NCI-H2227 treated with DMSO at 0.1 percent for 48 hours (cell line): Measurements from ENCODE around the gene AUTS2.
A peak's percentile ranks its signal among the peaks of the same experiment; 100 is the strongest.

ENCODE experiments used
- DNase-seq: peaks from one replicate; lab custom pipeline; 2025; lab: John Stamatoyannopoulos, UW

Gene AUTS2

DNA sequence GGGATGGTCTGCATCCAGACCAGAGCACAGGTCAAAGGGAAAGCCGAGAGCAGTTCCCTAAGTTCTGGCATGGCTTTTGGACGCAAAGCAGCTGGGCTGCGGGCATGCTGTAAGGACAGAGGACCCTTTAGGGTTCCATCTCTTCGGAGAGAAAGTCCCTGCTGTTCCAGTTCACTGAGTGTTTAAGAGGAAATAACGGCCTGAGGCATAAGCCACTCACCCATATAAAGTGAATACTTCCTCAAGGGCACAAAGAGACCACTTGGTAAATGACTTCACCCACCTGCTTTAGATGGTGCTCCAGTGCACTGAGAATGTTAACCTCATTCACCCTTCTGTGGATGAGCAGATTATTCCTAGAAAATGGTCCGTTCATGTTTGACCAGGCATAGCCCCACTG, 946.9 kb downstream of the AUTS2 start:
- no peak for DNase-seq

DNA sequence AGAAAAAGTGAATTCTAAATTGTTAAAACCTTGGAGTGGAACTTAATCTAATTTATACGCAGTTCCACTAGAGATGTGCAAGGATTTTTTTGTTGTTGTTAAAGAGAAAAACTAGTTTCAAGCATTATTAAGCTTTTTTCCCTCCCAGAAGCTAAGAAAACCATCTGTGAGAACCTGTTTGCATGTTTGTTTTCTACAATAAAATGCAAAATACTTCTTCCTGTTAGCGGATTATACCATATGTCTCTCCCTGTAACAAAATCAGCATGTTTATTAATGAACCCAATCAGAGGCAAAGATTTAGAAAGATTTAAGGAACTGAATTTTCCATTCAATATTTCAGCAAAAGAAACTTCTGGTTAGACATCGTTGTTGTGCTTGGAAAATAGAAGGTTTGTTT, 953.9 kb downstream of the AUTS2 start:
- no peak for DNase-seq

DNA sequence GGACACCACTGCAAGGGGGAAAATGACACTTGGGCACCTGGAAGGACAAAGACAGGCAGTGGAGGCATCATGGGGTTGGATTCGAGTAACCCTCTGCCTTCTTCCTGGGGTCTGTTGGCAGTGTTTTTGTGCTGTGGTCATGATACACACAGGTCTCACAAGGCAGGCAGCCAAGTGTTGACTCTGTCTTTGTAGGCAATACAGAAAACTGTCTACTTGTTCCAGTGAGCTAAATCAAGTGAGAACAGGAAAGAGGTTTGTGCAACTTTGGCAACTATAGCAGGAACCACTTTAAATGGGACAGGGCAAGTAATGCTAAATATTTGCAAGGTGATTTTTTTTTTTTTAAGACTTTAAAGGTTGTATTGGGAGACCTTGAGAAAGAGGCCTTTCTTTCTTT, 955.1 kb downstream of the AUTS2 start:
- DNase-seq, result no peak

DNA sequence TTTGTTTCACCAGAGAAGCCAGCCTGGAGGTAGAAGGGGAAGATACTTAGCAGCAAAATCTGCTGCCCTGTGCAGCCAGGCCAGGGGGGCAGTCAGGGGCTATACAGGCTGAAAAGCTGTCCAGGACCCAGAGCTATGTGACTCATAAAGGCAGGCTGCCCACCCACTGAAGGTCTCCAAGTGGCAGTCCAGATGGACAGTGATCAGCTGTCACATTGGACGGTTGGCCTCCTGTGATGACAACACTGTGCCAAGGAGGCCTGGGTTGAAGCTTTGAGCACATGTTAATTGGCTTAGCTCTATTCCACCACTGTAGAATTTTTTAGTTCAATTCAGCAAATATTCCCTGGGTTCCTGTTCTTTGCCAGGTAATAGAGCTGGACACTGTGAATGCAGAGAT, 956.4 kb downstream of the AUTS2 start:
- DNase-seq, result no peak

DNA sequence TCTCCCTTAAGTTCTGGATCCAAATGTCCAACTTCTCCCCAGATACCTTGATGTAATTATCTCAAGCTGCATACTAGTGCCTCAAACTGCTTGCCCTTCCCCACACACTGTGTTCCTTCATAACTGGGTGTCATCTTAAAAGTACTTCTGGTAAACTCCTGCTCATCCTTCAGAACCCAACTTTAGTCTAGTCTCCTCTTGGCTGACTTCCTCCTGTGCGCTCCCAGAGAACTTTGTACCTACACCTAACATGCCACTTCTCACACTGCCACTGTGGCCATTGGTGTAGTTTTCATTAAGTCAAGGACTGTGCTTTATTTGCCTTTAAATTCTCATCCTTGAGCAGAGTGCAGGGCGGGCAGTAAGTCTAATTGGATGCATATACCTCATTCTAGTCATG, 958.5 kb downstream of the AUTS2 start:
- no peak for DNase-seq

DNA sequence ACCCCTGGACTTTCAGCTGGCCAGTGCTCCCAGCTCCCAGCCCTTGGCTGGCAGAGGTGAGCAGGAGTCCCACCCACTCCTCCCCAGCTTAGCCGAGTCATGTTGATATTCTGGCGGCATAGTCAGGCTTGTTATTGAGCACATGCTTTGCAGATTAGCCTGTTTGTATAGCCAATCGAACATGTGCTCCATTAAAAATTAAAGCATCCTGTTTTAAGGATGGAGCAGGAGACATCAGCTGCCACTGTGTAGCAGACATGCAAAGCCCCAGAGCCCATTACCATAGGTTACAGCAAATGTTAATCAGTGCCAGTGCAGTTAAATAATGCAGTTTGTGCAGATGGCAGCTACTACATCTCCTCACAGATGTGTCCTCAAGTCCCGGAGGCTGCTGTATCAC, 959.1 kb downstream of the AUTS2 start:
- no peak for DNase-seq

DNA sequence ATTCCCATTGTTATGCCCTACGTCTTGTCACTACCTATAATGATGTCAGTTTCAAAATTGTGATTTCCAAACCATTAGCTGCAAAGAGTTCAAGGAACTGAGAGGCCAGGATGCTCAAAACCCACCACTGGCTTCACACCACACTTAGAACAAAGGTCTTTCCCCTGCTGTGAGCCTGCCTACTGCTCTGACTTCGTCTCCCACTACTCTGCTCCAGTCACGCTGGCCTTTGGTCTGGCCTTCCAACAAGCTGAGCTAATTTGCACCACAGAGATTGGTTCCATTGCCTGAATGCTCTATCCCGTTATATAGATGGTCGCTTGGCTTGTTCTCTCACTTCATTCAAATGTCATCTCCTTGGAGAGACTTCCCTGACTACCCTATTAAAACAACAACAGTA, 961.5 kb downstream of the AUTS2 start:
- DNase-seq, result no peak

DNA sequence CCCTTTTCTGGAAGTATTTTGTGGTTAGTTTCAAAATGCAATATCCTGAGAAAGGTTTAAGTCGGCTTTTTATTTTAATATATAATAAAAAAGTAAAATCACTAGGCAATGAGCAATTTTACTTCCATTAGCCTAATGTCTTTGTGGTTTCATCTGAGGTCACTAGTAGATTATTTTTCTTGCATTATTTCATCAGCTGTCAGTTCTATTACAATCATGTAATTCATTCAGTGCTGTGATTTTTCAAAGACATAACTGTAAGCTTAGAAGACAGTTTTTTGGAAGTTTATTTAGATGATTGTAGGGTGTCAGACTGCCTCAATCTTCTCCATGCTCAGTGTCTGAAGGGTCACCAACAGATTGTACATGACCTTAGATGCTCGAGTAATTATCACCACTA, 965.7 kb downstream of the AUTS2 start:
- no peak for DNase-seq

DNA sequence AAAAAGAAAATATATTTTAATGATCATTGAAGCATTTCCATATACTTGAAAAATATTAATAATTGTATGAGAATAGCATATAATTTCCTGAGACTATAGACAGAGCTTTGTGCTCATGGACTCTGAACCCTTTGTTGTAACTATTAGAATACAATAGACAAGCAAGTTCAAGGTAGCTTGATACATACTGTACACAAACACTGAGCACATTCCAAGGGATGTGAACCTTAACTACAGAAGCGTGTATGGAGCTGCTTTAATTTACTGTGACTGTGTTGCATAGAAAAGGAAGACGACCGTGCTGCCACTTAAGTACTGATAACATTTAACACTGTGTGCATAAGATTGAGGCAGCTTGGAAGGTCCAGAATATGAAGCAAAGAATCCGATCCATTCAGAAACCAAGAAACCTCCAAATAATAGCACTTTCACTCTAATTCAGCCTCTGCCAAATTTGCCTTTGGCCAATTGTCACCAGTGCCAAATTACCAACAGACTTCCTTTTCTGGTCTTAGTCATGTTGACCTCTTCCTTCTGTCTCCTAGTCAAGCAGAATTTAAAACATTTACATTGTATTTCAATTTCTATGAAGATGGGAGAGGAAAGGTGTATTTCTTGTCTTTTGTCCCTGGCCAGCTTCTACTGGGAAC, 967.6 kb downstream of the AUTS2 start:
- no peak for DNase-seq

DNA sequence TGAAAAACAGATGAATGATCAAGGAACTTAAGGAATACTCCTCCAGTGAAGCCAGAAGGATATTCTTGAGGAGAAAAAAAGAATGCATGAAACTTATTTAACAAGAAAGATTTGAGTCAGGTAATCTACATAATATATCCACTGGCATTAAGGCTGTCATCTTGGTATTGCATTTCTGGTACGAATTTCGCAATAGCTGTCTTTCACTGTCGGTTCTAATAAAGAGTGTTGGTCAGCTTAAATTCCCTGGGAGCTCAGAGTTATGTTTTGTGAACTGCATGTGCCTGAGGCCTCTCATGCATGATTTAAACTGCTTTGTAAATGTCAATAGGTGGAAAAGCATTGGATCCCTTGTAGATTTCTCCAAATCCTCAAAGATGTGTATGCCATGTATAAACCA, 968.4 kb downstream of the AUTS2 start:
- no peak for DNase-seq

DNA sequence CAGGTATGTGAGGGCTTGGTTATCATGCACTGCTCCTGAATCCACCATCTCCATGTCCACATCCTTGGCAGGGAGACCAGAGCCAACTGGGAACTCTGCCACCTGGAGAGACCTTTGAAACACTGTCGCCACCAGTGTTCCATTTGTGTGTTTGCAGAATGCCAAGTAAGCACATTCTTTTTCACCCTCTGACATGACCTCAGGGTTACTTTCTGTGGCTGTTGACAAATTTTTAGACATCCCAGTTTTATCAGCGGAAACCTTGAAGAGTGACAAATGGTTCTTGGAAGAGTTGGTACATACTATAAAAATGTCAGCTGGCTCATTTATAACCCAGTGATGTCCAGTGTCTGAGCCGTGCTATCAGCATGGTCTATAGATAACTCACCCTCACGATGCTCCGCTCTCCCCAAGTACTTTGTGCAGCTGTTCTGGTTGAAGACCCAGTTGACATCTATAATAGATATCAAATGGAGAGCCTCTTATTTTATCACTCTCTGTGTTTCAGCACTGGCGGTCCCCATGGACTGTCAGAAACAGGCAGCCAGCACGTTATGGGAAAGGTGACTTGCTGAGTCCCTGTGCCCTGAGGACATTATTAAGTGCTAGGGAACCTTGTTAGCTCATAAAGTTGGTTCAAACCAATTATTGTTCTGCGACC, 970.5 kb downstream of the AUTS2 start:
- DNase-seq, result no peak

DNA sequence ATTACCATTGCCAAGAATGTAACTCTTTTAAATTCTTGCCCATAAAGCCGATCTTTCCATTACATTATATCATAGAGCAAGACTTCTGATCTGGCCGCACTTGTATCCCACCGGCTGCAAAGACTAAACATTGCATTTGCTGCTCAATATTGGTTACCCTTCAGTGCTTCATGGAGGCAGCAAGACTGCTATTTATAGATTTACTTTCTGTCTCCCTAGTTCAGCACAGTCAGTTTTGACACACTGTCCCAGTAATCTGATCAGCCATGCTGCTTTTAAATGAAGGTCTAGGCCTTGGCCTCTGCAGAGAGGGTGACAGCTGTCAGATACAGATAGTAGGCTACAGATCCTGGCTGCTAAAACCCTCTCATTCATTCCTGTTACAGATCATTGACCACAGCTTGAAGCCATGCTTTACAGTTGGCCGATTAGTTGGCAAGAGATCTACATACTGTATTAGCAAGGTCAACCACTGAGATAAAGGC, 971.1 kb downstream of the AUTS2 start:
- DNase-seq, result no peak

DNA sequence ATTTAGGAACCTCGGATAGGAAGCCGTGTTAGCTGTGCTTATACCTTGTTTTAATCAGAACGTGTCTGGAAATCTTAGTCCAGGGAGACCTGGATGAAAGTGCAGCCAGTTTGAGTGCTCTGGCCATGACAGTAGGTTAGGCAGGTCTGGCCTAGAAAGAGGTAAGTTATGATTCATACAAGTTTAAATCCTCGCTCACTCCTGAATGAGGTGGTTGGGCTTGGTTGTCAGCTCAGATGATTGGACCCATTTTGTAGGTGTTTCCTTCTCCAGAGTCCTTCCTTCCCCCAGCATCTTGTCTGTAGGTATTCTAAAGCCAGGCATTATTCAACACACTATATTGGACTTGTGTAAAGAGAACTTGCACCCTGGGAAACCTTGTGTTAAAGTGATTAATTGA, 971.8 kb downstream of the AUTS2 start:
- DNase-seq, result no peak

DNA sequence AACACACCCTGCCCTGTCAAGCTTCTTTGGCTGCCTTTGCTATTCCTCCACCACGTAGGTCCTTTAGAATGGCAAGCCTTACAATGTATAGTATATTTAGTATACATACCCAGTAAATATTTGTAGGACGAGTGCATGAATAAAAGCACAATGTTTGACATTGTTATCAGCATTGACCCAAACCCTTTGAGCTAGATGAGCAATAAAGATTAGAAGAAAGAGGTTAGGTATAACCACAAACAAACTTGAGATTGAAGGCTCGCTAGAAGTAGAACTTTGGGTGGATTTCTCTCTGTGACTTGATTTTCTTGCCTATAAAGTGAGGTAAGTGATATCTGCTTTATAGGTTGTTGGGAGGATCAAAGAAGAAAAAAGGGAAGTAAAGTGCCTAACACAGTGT, 972.7 kb downstream of the AUTS2 start:
- DNase-seq, result no peak

DNA sequence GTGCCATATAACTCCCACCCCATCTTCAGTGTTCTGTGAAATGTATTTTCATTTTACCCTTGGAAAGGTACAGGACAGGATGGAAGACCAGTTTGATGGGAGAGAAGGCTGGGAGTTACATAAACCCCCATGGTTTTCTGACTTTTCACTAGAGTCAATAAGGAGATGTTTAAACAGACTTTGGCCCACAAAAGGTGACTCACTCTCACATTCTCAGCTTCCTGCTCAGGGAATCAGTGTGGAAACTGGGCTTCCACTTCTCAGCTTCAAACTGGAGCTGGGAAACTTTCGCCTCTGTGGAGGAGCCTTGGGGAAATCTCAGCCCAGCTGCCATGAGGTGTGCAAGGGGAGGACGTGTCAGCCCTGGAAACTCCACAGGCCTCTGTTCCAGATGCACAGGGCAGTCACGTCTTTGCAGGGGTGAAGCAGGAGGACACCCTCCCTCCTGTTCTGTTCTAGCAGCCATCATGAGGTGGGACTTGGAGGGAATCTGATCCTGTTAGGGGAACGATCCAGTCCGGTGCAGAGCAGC, 973.2 kb downstream of the AUTS2 start:
- no peak for DNase-seq

DNA sequence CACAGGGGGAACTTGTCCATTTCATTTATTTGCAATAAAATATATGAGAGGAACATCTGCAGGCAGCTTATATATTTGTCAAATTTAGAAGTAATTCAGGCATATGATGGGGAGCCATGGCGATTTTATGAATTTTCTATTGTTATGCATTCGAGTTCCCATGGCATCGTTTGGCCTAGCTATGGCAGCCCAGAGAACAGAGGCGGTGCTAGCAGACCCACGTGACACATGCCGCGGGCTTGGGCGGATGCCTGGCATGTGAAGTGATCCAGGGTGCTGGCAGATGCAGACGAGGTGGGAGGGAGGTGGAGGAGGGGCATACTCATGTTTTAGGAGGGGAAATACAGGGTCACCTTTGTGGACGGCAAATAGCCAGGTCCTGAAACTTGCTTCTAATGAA, 973.7 kb downstream of the AUTS2 start:
- DNase-seq, result no peak

DNA sequence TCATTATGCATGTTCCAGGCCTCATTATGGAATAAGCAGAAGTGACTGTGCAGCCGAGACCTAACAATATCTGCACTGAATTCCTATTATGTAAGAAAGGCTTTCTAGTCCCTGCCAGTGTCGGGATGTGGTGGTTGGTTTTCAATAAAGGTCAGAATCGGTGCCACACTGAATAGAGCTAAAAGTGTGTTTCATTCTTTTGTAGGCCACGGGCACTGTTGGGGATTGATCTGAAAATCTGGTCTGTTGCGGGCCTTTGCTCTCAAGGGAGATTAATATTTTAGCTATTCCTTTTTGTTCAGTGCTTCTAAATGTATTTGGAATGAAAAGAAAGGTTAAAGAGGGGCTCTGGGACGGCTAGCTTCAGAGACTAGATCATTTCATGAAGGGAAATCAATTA, 974.3 kb downstream of the AUTS2 start:
- DNase-seq, result no peak

DNA sequence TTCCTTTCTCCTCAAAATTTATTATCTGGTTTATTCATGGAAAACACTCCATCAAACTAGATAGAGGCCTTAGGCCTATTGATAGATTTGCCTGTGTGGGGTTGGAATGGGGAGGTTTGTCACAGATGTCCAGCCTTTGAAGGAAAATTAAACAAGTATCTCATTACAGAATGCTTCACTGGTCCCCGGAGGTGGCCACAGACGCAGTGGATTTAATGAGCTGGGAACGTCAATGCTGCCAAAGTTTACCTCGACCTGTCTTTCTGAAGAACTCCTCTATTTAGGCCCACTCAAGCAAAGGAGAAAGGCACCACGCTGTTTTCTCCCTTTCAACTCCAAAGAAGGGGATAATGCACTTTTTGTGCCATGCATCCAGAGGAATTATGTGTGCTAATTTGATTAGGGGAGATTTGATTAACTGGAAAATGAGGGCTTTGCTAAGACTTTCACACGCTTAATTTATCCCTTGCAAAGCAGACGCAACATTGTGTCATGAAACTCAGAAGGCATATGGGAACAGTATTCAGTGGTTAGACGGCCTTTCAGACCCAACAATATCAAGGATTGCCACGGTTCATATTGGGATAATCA, 974.9 kb downstream of the AUTS2 start:
- no peak for DNase-seq

DNA sequence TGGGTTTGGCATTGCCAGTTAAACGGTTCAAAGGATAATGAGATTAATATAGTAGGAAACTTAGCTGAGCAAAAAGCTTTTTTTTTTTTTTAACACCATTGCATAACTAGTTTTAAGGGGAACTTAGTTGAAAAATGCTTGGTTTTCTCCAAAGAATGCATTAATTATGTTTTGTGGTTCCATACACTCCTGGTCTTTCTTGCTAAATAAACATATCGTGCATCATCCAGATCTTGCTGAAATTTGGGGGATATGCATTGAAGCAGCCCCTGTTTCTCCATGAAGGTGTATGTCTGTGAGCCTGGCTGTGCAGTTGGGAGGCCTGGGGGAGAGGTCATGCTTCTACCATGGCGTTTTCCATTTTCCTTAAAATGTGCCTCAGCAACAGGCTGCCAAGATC, 975.4 kb downstream of the AUTS2 start:
- DNase-seq, result no peak

DNA sequence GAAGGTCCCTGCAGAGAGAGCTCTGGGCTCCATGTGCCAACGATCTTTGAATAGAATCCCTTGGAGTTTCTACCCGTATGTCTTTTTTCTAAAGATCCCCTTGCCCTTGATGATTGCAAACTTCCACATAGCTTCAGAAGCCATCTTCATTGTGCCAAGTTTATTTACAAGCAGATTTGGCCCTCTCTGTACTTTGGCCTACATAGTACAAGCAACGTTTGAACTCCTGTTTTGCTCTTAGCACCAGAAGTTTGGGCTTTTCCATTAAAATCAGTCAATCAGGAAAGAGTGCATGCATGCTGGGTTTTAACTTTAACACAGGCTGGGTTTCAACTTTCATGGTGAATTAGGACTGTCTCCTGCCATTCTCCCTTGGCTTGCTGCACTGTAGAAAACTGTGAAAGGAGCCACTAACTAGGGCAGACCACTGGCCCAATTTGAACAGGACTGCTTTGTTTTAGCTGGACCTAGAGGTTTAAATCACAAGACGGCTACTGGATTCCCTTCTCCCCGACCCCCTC, 976.1 kb downstream of the AUTS2 start:
- DNase-seq, result no peak

DNA sequence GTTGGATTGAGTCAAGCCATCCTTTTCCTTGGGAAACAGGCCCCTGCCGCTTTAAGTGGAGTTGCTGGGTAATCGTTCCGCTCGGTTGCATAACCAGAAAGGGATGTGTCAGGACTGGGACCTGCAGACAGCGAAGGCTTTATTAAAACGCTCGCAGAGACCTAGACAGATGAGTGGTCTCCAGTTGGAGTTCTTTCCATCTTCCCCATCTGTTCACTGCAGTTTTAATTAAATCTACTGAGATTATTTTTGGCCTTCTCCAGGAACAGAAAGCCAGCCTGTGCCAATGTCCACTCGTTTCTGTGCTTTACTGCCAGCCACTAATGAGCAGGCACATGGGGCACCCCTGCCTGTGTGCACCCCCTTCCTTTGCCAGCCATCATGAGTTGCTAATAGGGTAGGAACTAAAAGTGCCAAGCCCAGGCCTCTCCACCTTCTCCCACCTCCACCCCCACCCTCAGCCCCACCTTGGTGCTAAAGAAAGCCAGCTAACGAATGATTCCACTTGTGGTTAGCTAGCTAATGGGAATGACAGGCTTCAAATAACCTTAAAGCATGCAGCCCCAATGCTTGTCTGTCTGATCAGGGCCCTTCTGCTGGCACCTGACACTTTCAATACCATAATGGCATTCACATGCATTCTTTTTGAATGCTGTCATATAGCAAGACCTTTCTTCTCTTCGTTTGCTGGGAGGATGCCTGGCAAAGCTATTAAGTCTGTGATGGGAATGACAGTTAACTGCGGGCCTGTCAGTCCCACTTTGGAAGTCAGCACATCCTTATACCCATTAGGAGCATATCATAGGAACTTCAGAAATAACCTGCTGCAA, 976.9 kb downstream of the AUTS2 start:
- peak; percentile 32 for DNase-seq

DNA sequence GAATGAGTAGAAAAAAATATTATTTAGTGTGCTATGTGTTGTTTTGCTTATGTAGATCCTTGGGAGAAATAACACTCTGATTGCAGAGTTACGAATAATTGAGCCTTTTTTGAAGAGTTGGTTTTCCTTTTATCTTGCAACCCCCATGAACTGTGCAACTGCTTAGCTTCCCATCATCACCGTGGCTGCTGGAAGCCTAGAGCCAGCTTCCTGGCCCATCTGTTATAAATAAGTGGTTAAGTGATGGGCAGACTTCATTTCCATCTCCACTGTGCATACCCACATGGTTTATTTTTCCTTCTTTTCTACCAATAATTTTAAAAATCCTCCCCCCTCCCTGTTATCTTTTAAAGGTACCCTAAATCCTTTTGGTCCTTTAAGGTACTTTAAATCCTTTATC, 978.8 kb downstream of the AUTS2 start:
- DNase-seq, result no peak
